ENCODE measurements around the gene ESR1.
"Not testable (repeated sequence)": the region's sequence is repeated elsewhere in the genome, so short reads cannot be mapped to it uniquely, and the experiment has no call there.

The ESR1 gene

DNA sequence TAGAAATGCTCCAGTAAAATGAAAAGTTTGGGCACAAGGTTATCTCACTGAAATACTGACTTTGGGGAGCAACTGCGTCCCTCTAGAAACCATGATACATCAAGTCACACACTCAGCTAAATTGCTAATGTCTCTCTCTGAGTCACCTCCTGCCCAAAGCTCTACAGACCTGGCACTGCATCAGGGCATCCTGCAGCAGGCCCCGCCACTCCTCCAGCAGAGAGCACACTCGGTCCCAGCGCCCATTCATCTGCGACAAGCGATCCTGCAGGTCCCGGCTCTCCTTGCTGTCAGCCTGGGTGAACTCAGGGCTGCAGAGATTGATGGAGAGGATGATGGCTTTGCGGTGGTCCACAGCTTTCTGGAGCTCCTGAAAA, 329.0 kb downstream of the ESR1 start:
- H3K4me3 ChIP-seq (ENCODE audit: low read depth, low read length) = no peak overlapping the region
- in situ Hi-C loops (cut with HindIII; ENCODE audit: low sequenced_read_pairs) = no loop called here
- DNase-seq (ENCODE audit: low read depth, low spot score) = no peak
- TF ChIP-seq, protein P1, sequence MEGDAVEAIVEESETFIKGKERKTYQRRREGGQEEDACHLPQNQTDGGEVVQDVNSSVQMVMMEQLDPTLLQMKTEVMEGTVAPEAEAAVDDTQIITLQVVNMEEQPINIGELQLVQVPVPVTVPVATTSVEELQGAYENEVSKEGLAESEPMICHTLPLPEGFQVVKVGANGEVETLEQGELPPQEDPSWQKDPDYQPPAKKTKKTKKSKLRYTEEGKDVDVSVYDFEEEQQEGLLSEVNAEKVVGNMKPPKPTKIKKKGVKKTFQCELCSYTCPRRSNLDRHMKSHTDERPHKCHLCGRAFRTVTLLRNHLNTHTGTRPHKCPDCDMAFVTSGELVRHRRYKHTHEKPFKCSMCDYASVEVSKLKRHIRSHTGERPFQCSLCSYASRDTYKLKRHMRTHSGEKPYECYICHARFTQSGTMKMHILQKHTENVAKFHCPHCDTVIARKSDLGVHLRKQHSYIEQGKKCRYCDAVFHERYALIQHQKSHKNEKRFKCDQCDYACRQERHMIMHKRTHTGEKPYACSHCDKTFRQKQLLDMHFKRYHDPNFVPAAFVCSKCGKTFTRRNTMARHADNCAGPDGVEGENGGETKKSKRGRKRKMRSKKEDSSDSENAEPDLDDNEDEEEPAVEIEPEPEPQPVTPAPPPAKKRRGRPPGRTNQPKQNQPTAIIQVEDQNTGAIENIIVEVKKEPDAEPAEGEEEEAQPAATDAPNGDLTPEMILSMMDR (IDR thresholded peaks at IDR 0.05; ENCODE audit: low read depth, low read length) = no peak

DNA sequence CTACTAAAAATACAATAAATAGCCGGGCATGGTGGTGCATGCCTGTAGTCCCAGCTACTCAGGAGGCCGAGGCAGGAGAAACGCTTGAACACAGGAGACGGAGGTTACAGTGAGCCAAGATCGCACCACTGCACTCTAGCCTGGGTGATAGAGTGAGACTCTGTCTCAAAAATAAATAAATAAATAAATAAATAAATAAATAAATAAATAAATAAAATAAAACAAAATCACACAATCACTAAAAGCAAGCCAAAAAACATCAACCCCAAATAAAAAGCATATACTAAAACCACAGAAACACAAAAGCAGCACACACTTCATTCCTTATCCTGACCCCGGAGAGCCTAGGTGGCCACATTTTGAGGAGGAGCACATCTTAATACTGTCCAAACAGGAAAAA, 330.9 kb downstream of the ESR1 start:
- in situ Hi-C loops (cut with HindIII; ENCODE audit: low sequenced_read_pairs); H3K4me3 ChIP-seq (ENCODE audit: low read depth, low read length); DNase-seq (ENCODE audit: low read depth, low spot score): not testable (repeated sequence)

DNA sequence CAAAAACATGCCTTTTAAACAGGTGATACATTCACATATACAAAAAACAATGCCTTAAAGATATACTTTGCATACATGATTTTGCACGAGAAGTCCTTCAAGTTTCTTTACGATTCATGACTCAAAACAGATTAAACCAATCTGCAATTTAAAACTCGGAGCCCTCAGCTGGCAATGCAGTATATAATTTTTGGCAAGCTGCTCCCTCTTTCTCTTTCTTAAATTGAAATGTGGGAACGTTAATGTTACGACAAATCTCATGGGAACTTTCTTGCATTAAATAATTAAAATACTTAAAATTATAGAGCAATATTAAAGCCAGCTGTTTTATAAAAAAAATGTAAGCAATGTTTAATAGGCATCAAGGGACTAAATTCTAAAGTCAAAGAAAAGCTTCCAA, 334.6 kb downstream of the ESR1 start:
- DNase-seq (ENCODE audit: low read depth, low spot score) = no peak
- TF ChIP-seq, protein P1 (IDR thresholded peaks at IDR 0.05; ENCODE audit: low read depth, low read length) = no peak
- H3K4me3 ChIP-seq (ENCODE audit: low read depth, low read length) = no peak overlapping the region
- in situ Hi-C loops (cut with HindIII; ENCODE audit: low sequenced_read_pairs) = no loop called here

DNA sequence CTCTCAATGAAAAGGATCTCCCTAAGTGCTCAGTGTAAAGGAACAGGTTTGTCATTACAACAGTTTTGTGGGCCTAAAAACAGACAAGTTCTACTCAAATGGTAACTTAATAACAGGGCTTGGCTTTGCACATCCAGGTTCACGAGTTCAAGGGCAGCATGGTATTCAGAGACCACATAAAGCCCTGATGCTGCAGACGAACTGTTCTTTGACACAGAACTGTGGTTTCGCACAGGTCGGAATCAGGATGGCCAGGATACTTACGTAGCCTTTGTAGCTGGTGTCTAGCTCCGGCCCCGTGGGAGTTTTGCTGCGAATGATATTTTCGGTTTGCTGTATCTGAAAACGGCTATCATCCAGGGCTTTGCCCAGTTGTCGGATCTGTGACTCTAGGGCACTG, 335.9 kb downstream of the ESR1 start:
- DNase-seq (ENCODE audit: low read depth, low spot score) = no peak
- TF ChIP-seq, protein P1 (IDR thresholded peaks at IDR 0.05; ENCODE audit: low read depth, low read length) = no peak
- in situ Hi-C loops (cut with HindIII; ENCODE audit: low sequenced_read_pairs) = no loop called here
- H3K4me3 ChIP-seq (ENCODE audit: low read depth, low read length) = no peak overlapping the region

DNA sequence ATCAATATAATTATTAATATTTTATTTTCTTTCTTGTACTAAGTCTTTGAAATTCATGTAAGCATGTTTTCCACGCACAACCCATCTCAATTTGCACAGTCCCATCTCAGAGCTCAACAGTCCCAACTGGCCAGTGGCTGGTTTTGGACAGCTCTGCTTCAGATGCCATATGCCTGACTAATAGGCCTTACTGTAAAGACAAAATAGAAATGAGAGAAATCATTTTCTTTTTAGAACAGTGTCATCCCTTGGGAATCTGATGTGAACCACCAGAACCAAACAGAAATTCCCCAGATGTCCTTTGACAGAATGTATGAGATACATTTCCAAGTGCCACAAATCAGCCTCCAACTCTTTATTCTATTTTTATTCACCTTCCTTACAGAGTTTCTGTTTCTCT, 338.9 kb downstream of the ESR1 start:
- in situ Hi-C loops (cut with HindIII; ENCODE audit: low sequenced_read_pairs) = no loop called here
- TF ChIP-seq, protein P1 (IDR thresholded peaks at IDR 0.05; ENCODE audit: low read depth, low read length) = no peak
- H3K4me3 ChIP-seq (ENCODE audit: low read depth, low read length) = no peak overlapping the region
- peak; percentile 79 for DNase-seq (ENCODE audit: low read depth, low spot score)

DNA sequence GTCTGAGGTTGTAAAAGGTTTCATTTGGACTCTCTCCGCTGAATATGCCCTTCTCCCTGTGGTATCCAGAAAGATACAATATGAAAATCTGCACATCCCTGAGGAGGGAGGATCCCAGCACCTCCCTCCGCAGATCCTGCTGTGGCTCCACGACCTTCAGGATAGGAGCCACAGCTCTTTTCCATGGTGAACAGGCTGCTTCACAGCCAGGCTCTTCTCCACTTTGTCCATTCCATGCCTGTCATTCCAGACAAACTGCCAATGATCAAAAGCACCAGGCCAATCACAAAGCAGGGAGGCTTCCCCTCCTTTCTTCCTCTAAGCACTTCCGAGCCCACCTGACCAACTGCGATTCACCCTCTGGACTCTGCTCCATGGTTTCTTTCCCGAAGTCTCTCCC, 339.8 kb downstream of the ESR1 start:
- TF ChIP-seq, protein P1 (IDR thresholded peaks at IDR 0.05; ENCODE audit: low read depth, low read length) = no peak
- H3K4me3 ChIP-seq (ENCODE audit: low read depth, low read length) = no peak overlapping the region
- DNase-seq (ENCODE audit: low read depth, low spot score) = no peak
- in situ Hi-C loops (cut with HindIII; ENCODE audit: low sequenced_read_pairs) = no loop called here

DNA sequence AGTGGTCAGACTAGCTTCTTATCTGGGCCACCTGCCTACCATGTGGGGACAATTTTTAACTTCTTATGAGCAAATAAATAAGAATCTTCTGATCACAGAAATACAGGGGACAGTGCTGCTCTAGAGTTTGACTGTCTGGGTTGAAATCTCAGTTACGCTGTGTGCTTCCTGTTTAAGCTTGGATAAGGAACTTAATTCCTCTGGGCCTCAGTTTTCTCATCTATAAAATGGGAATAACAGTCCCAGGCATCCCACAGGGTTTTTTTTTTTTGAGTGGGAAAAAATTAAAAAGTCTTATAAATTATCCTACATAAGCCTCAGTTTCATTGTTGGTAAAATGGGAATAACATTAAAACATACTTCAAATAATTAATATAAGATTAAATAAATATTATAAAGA, 340.9 kb downstream of the ESR1 start:
- DNase-seq (ENCODE audit: low read depth, low spot score) = no peak
- TF ChIP-seq, protein P1 (IDR thresholded peaks at IDR 0.05; ENCODE audit: low read depth, low read length) = no peak
- H3K4me3 ChIP-seq (ENCODE audit: low read depth, low read length) = no peak overlapping the region
- in situ Hi-C loops (cut with HindIII; ENCODE audit: low sequenced_read_pairs) = no loop called here

Measured in astrocyte of the spinal cord (primary cell).